ENCODE measurements around the gene VEZT.

DNA sequence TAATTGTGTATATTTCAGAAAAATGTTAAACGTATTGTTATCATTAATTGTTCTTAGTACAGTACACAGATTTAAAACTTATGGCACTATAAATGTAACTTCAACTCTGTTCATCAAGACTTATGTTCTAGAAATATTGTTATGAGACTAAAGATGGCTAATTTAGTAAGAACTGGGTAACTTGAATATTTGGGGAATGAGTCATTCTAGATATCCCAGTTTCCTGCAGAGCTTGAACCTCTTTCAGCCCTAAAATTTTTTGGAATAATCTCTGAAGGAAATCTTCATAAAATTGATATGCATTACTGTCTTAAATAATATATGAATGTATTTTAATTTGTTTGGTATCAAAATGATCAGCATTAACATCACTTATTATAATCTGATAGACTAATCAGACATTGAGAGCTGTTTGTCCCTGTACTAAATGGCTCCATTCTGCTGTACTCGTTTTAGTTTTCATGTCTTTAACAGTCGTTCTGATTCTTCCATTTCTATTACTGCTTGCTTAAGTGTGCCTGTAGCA, 87.1 kb downstream of the VEZT start:
- TF ChIP-seq, protein P1, sequence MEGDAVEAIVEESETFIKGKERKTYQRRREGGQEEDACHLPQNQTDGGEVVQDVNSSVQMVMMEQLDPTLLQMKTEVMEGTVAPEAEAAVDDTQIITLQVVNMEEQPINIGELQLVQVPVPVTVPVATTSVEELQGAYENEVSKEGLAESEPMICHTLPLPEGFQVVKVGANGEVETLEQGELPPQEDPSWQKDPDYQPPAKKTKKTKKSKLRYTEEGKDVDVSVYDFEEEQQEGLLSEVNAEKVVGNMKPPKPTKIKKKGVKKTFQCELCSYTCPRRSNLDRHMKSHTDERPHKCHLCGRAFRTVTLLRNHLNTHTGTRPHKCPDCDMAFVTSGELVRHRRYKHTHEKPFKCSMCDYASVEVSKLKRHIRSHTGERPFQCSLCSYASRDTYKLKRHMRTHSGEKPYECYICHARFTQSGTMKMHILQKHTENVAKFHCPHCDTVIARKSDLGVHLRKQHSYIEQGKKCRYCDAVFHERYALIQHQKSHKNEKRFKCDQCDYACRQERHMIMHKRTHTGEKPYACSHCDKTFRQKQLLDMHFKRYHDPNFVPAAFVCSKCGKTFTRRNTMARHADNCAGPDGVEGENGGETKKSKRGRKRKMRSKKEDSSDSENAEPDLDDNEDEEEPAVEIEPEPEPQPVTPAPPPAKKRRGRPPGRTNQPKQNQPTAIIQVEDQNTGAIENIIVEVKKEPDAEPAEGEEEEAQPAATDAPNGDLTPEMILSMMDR (conservative IDR thresholded peaks at IDR 0.05 in 1 of 2, IDR thresholded peaks at IDR 0.05 in 1 of 2; ENCODE audit: low read depth in 1 of 2, low read length in 2 of 2), result no peak
- TF ChIP-seq EZH2 (IDR thresholded peaks at IDR 0.05; ENCODE audit: low read length, missing control alignments), result no peak
